BLaER1 (cell line): ENCODE data around the gene PRPF31.
"Not testable (repeated sequence)": the region's sequence is repeated elsewhere in the genome, so short reads cannot be mapped to it uniquely, and the experiment has no call there.

Experiments used
- H3K27ac ChIP-seq: shearing (Covaris generic); formaldehyde crosslinking; 2 replicates; pipeline ENCODE4 v1.8.1; 2022
- H3K27me3 ChIP-seq: shearing (Covaris generic); formaldehyde crosslinking; 2 replicates; pipeline ENCODE4 v1.8.1; 2022
- H3K36me3 ChIP-seq: shearing (Covaris generic); formaldehyde crosslinking; 2 replicates; pipeline ENCODE4 v1.8.1; 2022
- H3K4me1 ChIP-seq: shearing (Covaris generic); formaldehyde crosslinking; 2 replicates; pipeline ENCODE4 v1.8.1; 2022
- H3K4me2 ChIP-seq: shearing (Covaris generic); formaldehyde crosslinking; 2 replicates; pipeline ENCODE4 v1.8.1; 2022
- H3K4me3 ChIP-seq: shearing (Covaris generic); formaldehyde crosslinking; 2 replicates; pipeline ENCODE4 v1.8.1; 2022
- H3K9ac ChIP-seq: shearing (Covaris generic); formaldehyde crosslinking; 2 replicates; pipeline ENCODE4 v1.8.1; 2022
- H3K9me3 ChIP-seq: shearing (Covaris generic); formaldehyde crosslinking; 2 replicates; pipeline ENCODE4 v1.8.1; 2022
- H4K20me1 ChIP-seq: shearing (Covaris generic); formaldehyde crosslinking; 2 replicates; pipeline ENCODE4 v1.8.1; 2022
- Cebpa-rat ChIP-seq: shearing (Covaris generic); IDR thresholded peaks from 2 replicates; pipeline ENCODE4 v1.8.1; 2022

Gene PRPF31

DNA sequence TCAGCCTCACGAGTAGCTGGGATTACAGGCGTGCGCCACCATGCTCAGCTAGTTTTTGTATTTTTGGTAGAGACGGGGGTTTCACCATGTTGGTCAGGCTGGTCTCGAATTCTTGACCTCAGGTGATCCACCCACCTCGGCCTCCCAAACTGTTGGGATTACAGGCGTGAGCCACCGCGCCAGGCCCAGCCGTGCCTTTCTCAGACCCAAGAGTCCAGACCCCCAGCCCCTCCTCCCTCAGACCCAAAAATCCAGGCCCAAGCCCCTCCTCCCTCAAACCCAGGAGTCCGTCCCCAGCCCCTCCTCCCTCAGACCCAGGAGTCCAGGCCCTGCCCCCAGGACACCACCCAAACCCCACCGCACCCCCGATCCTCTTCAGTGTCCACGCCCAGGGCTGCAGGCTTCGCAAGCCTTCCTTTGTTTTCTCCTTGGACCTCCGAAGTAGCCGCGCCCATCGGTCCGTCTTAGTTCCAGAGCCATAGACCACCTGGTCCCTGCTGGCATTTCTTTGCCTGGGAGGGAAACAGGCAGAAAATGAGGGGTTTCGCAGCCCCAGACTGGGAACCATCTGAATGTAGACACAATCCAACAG lies 53.7 kb downstream of the PRPF31 start:
- Histone ChIP-seq H3K4me2 (no peak overlapping the region), H3K36me3 (no peaks in the 10 kb centered on the region), H3K9ac (no peak overlapping the region), H3K4me3 (no peak overlapping the region), H3K27ac (no peak overlapping the region), H3K27me3 (no peaks in the 10 kb centered on the region), H3K4me1 (peaks cover 31% of the 10 kb centered on the region), H4K20me1 (no peaks in the 10 kb centered on the region), H3K9me3 (no peaks in the 10 kb centered on the region)
- TF ChIP-seq Cebpa-rat: no peak

DNA sequence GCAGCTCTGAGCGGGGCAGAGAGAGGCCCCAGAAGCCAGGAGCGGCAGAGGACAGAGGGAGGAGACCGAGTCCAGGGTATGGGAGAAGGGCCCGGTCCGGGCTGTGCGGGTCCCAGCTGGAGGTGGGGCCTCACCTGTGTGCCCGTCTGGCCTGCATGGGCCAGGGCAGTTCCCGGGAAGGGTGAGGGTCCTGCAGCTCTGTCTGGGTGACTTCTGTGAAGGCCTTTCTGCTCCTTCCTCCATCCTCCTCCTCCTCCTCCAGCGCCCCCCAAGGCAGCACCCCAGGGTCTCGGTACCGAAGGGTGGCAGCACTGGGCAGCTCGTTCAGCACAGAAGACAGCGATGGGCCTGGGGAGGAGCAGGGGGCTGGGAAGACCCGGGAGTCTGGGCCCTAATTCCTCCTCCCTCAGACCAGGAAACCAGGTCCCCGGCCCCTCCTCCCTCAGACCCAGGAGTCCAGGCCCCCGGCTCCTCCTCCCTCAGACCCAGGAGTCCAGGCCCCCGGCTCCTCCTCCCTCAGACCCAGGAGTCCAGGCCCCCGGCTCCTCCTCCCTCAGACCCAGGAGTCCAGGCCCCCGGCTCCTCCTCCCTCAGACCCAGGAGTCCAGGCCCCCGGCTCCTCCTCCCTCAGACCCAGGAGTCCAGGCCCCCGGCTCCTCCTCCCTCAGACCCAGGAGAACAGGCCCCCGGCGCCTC lies 56.3 kb downstream of the PRPF31 start:
- Histone ChIP-seq H3K27ac (0 out of 2 replicates have a peak overlapping the region, but pooled peaks have one; percentile 26), H3K4me1 (peaks cover 41% of the 10 kb centered on the region), H3K36me3 (peaks cover 18% of the 10 kb centered on the region)
- not testable (repeated sequence) for H3K4me2 ChIP-seq, H3K9ac ChIP-seq, H3K27me3 ChIP-seq, H3K9me3 ChIP-seq, H3K4me3 ChIP-seq, H4K20me1 ChIP-seq

DNA sequence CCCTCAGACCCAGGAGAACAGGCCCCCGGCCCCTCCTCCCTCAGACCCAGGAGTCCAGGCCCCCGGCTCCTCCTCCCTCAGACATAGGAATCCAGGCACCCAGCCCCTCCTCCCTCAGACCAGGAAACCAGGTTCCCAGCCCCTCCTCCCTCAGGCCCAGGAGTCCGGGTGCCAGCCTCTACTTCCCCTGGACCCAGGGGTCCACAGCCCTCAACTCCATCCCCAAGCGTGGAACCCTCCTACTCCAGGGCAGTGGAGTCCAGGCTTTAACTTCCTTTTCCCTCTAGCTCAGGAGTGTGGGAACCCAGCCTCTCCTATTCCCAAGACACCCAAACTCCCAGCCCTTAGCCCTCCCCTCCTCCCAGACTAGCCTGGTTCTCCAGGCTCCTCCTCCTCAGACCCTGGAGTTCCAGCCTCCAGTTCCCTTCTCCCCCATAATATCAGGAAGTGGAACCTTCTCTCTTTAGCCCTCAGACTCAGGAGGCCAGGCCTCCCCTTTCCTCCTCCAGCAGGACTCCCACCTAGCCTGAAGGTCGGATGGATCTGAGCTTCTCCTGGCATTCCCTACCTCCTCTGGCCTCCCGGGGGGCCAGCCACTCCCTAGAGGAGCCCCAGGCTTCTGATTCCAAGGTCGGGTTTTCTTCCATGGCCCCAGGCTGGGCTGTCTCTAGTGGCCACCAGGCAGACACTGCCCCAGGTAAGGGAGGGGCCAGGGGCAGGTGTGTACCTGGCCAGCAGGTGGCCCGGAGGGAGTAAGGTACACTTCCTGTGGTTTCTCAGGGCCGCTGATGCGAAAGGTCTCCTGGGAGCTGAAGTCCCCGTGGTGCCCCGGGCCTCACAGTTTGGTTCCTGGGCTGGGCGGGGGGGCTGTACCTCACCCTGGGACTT lies 57.2 kb downstream of the PRPF31 start, which contains the start of gene TMC4:
TSS of gene TMC4 (minus strand) at position 690 of the 888 bp plus-strand sequence. CDS start at position 647, 43 bp downstream.
- Histone ChIP-seq H3K27ac (peak within 1 kb of the TSS; percentile 46), H3K36me3 (peaks cover 25% of the 10 kb centered on the region), H3K27me3 (no peaks in the 10 kb centered on the region), H4K20me1 (no peaks in the 10 kb centered on the region), H3K4me2 (peak within 1 kb of the TSS; percentile 72), H3K4me3 (no peak within 1 kb of the TSS), H3K9ac (no peak within 1 kb of the TSS), H3K4me1 (peaks cover 41% of the 10 kb centered on the region), H3K9me3 (no peaks in the 10 kb centered on the region)
- TF ChIP-seq Cebpa-rat: no peak

DNA sequence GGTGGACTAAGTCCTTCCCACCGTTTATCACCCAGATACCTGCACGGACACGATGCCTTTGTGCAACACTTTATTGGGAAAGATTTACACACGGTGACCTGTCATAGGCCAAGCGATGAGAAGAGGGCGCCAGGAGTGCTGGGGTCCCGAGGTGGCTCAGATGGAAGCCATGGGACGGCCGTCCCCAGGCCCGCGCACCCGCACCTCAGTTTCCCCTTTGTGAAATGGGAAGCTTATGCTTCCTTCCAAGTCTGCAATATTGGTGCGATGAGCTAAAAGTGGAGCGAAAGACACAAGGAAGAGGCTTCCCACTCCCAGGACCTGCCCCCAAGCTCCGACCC lies 57.8 kb downstream of the PRPF31 start:
- no peak for TF ChIP-seq Cebpa-rat
- H3K9ac ChIP-seq: no peak overlapping the region
- no peak overlapping the region for H3K4me3 ChIP-seq
- no peaks in the 10 kb centered on the region for H3K9me3 ChIP-seq
- peaks cover 30% of the 10 kb centered on the region for H3K36me3 ChIP-seq
- H3K4me2 ChIP-seq: peak overlapping the region; percentile 72
- no peak overlapping the region for H3K27ac ChIP-seq
- no peaks in the 10 kb centered on the region for H4K20me1 ChIP-seq
- H3K27me3 ChIP-seq: no peaks in the 10 kb centered on the region
- peaks cover 42% of the 10 kb centered on the region for H3K4me1 ChIP-seq

DNA sequence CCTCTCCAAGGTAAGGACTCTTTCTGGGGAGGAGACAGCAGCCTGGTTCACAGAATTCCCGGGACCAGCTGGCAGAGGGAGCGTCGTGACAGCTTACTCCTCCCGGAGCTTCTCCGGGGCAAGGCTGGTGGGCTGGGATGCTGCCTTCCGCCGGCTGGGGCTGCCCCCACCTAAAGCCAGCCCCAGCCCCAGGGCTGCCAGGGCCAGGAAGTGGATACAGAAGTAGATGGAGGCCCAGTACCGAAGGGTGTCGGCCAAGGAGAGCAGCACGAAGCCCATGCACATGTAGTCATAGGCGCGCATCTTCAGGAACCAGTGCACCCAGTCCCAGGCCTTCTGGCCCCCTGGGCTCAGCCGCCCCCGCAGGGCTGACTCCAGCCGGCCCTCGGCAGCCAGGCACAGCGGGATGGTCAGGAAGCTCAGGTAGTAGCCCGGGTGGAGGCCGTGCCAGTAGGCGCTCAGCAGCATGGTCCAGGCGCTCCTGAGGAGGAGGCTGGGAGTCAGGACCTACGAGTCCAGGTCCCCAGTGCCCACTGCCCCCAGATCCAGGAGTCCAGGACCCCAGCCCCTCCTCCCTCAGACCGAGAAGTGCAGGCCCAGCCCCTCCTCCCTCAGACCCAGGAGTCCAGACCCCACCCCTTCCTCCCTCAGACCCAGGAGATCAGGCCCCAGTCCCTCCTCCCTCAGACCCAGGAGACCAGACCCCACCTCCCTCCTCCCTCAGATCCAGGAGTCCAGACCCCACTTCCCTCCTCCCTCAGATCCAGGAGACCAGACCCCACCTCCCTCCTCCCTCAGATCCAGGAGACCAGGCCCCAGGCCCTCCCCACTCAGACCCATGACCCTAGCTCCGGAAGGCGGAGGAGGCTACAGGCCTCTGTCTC lies 58.6 kb downstream of the PRPF31 start:
- Histone ChIP-seq H3K9me3 (no peaks in the 10 kb centered on the region), H3K36me3 (peaks cover 36% of the 10 kb centered on the region), H3K27ac (peak overlapping the region; percentile 38; the same call in 1 of the 2 replicates), H3K9ac (no peak overlapping the region), H3K4me3 (no peak overlapping the region), H3K4me2 (peak overlapping the region; percentile 72), H3K4me1 (peaks cover 48% of the 10 kb centered on the region), H3K27me3 (no peaks in the 10 kb centered on the region), H4K20me1 (peaks cover 5% of the 10 kb centered on the region)
- TF ChIP-seq Cebpa-rat: no peak

DNA sequence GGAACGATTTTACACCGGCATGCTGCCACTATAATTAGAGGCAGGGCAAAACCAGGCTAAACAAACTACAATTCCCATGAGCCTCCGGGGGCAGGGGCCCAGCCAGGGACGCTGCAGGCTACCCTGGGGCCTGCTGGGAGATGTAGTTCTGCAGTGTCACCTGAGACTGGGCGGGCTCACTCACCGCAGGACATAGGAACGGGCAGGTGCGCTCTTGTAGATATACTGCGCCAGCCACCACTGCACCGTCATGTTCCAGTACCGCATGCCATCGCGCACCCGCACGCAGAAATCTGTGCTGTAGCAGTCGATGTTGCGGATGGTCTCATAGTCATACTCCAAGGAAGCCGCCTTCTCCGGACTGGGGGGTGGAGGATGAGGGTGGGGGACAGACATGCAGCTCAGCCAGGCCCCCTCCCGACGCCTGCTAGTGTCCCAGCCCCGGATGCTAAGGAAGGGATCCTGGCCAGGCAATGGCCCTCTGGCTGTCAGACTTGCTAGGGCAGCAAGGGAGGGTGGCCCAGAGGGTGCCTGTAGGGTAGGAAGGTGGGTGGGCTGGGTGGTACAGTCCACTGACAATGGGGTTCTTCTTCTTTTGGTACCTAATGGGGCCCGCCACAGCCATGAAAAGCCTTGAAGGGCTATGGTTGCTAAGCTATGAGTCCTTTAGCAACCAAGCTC lies 63.2 kb downstream of the PRPF31 start:
- peak overlapping the region; percentile 36 for H3K9ac ChIP-seq

DNA sequence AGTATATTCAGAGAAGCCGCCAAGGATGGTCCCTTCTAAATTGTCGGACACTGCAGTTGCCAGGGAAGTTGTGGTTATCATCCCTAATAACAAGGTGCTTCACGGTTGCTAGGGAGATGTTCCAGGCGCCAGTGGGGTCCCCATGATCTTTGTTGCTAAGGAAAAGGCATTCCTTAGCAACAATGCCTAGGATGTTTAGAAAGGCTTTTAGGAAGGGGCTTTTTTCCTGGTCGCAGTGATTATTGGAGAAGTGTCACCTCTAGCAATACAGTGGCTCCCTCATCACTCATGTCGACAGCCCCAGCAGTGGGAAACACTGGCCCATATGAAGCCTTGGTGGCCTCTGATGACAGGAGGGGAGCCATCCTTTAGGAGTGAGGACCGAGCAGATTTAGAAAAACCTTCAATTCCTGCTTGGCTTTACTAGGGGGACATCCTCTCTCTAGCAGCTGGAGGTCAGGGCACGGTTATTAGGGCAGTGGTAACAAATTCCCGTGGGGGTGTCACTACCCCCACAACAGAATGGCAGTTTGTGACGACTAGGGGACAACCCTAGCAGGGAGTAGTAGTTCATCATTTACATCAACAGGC lies 63.8 kb downstream of the PRPF31 start:
- H3K4me3 ChIP-seq: peak overlapping the region; percentile 23
- H3K27me3 ChIP-seq: no peaks in the 10 kb centered on the region
- peak overlapping the region; percentile 36; the same call in 1 of the 2 replicates for H3K9ac ChIP-seq
- peaks cover 17% of the 10 kb centered on the region for H4K20me1 ChIP-seq
- H3K27ac ChIP-seq: peak overlapping the region; percentile 77
- H3K9me3 ChIP-seq: no peaks in the 10 kb centered on the region
- peaks cover 43% of the 10 kb centered on the region for H3K4me1 ChIP-seq
- TF ChIP-seq Cebpa-rat: no peak
- H3K4me2 ChIP-seq: peak overlapping the region; percentile 76
- peaks cover 65% of the 10 kb centered on the region for H3K36me3 ChIP-seq

More for the DNA sequence above, 63.2 kb downstream of the PRPF31 start:
- Histone ChIP-seq H3K27ac (peak overlapping the region; percentile 77), H3K27me3 (no peaks in the 10 kb centered on the region), H3K4me1 (peaks cover 50% of the 10 kb centered on the region), H4K20me1 (peaks cover 17% of the 10 kb centered on the region), H3K36me3 (peaks cover 59% of the 10 kb centered on the region), H3K4me3 (peak overlapping the region; percentile 23; the same call in 1 of the 2 replicates), H3K9me3 (no peaks in the 10 kb centered on the region), H3K4me2 (peak overlapping the region; percentile 76)
- TF ChIP-seq Cebpa-rat: no peak

DNA sequence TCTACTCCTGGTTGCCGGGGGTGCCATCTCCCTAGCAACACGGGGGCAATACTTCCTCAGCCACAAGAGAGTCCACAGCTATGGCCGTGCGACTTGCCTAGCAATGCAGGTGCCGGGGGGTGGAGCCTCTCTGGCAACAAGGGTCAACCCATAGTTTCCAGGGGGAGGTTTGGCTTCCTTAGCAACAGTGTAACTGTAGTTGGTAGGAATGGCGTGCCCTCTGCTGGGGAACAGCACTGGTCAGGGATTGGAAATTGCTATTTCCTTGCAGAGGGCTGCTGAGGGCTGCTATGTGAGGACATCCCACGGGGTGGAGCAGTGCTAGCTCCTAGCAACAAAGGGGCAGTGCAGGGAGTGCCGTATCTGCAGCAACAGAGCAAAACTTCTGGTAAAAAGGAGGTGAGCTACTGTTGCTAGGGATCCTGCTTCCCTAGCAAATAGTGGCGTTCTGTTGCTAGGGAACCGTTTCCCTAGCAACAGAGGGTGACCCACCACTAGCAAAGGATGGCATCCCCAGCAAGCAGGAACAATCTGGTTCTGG lies 64.4 kb downstream of the PRPF31 start:
- Histone ChIP-seq H3K36me3 (peaks cover 68% of the 10 kb centered on the region), H3K27ac (0 out of 2 replicates have a peak overlapping the region, but pooled peaks have one; percentile 30)
- no peak for TF ChIP-seq Cebpa-rat

More for the DNA sequence above, 64.4 kb downstream of the PRPF31 start:
- 0 out of 2 replicates have a peak overlapping the region, but pooled peaks have one; percentile 38 for H3K9ac ChIP-seq
- H3K9me3 ChIP-seq: no peaks in the 10 kb centered on the region
- H3K27me3 ChIP-seq: no peaks in the 10 kb centered on the region
- peak overlapping the region; percentile 76 for H3K4me2 ChIP-seq
- H3K4me1 ChIP-seq: peaks cover 37% of the 10 kb centered on the region
- H4K20me1 ChIP-seq: peaks cover 17% of the 10 kb centered on the region
- no peak overlapping the region for H3K4me3 ChIP-seq
